A549 (cell line): ENCODE results near the gene LUZP2.

Experiments used
- CTCF ChIP-seq: fragments of >200 bp; sonication (Bioruptor Twin); formaldehyde crosslinking; IDR thresholded peaks from 3 replicates; pipeline ENCODE4 v1.5.1; 2016
- EP300 ChIP-seq, 2 experiments: fragments of >200 bp; sonication (Bioruptor Twin); formaldehyde crosslinking; IDR thresholded peaks; 2 replicates in 1 of 2; 3 replicates in 1 of 2; pipeline ENCODE4 v1.6.1; 2016 to 2017
- HOXB5 ChIP-seq: fragments of 250-450 bp; sonication (Bioruptor Pico); IDR thresholded peaks from 2 replicates; pipeline ENCODE4 v1.5.0; 2020; ENCODE audit warnings: mild to moderate bottlenecking, moderate library complexity
- MAX ChIP-seq: IDR thresholded peaks from 2 replicates; pipeline ENCODE4 v1.6.1; 2012
- NFE2L2 ChIP-seq: fragments of 150-350 bp; conservative IDR thresholded peaks from 2 replicates; pipeline ENCODE4 v1.6.1; 2014; ENCODE audit warnings: low read length
- POLR2A ChIP-seq: IDR thresholded peaks from 2 replicates; pipeline ENCODE4 v1.6.1; 2012; ENCODE audit warnings: mild to moderate bottlenecking, low read length
- POLR2AphosphoS2 ChIP-seq: conservative IDR thresholded peaks from 2 replicates; pipeline ENCODE4 v1.6.1; 2012; ENCODE audit warnings: low read length, improper control_type of control experiment, inconsistent platforms
- RFX5 ChIP-seq: fragments of 450-650 bp; IDR thresholded peaks from 2 replicates; pipeline ENCODE4 v1.7.1; 2014; ENCODE audit warnings: antibody characterized with exemption, mild to moderate bottlenecking, moderate library complexity

- TF ChIP-seq MAX (no peak), POLR2A (no peak), HOXB5 (no peak), CTCF (no peak), NFE2L2 (no peak), EP300 (IDR thresholded peaks at IDR 0.05) (no peak), POLR2AphosphoS2 (no peak), RFX5 (no peak)
Measured at GRCh38 chr11:24805671-24806070, 308.8 kb downstream of the LUZP2 start.
